Left hindlimb (tissue), 1 donor: Measurements from ENCODE around the gene CTNNA3.
A peak's percentile ranks its signal among the peaks of the same experiment; 100 is the strongest.

Experiments
- DNase-seq: peaks from one replicate; pipeline ENCODE4 v3.0.0-alpha.2; 2018

The CTNNA3 gene

GRCh38 chr10:66925896-66926715, 769.9 kb downstream of the CTNNA3 start, which contains the start of gene LRRTM3:
Gene LRRTM3, plus strand, starts transcription at chr10:66926036.
- peak; percentile 70 for DNase-seq

DNA sequence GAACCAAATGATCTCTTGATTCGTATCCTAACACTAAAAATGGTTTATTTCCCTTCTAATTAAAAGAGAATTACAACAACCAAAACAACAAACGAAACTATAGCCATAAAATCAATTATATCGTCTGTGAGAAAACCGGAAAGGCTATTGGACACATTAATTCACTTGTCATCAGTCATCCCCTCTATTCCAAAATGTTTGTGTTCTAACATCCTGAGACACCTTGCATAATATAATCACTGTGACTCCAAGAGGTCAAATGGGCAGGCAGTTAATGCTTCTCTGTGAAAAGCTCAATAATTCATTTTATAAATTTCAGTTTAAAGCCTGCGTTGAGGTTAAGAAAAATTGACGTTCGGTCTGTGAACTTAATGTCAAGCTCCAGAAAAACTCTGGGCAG, 770.6 kb downstream of the CTNNA3 start:
- no peak for DNase-seq

- DNase-seq: no peak
Observed at GRCh38 chr10:66924674-66925345, 771.2 kb downstream of the CTNNA3 start.

DNA sequence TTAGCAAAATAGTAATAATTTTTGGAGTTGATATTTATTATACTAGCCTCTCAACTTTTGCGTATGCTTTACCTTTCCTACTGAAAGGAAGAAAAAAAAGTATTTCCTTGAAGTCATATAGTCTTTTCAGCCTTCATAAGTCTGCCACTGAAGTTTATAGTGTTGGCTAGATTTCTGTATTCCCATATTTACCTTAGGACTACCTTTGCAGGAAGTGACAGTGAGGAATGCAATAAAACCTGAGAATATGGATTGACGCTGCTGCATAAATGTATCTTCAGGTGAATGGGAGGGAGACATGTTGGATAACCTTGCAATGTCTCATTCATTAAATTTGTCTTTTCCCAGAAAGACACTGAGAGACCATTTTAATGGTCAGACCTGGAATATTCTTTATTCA, 776.7 kb downstream of the CTNNA3 start:
- no peak for DNase-seq

DNA sequence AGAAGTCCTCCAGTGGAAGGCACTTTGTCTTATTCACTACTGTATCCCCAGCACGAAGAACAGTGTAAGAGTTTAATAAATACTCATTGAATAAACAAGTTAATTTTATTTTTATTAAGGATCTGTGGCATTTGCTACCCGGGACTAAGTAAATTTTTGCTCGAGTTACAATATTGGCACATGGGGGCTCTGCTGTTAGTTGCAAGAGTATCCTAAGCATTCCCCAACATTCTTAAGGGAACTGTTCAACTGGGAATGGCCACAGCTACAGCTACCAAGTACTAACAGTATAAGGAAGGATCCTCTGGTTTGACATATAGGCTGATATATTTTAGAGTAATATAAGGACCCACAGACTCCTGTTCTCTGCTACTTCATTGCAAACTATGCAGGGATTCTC, 778.9 kb downstream of the CTNNA3 start:
- DNase-seq: no peak

DNA sequence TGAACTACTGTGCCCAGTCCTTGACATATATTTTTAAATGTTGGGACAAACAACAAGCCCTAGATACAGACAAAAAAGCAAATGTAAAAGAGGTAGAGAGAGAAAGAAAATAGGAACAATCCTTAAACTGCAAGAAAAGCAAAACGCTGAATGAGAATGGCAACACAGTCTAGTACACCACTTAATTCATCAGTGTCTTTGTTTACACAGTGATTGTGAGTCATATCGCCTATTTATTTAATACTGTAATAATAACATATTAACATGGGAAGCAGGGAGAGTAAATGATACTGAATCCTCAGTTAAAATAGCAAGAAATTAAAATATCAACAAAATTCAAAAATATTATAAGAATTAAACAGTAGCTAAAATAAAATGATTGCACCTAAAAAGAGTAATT, 780.0 kb downstream of the CTNNA3 start:
- no peak for DNase-seq

GRCh38 chr10:66910671-66911070, 785.3 kb downstream of the CTNNA3 start:
- no peak for DNase-seq

DNA sequence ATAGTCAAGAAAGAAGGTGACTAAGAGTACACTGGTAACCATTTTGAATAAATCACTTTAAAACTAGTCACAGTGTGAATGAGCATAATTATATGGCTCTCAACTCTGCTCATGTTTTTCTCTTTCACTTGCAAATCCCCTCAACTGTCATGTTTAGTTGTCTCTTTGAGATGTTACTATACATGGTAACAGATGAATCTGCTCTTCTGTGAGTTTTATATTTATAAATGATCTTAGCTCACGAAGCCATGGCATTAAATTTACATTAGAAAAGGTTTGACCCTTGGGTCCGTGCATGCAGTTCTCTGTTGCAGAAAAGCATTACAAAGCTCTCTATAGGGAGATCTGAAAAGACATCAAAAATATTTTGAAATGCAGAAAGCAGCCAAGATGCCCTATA, 803.1 kb downstream of the CTNNA3 start:
- DNase-seq: no peak

DNA sequence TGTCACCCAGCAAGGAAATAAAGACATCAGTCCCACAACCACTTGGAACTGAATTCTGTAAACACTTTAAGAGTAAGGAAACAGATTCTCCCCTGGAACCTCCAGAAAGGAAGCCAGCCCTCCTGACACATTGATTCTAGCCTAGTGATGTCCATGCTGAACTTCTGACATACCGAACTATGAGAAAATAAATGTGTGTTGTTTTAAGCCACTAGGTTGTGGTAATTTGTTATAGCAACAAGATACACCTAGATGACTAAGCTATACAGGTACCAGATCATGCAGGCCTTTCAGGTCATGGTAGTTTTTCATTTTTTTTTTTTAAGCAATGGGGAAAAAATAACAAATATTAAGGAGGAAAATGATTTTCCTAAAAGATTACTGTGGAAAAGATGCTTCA, 807.8 kb downstream of the CTNNA3 start:
- no peak for DNase-seq

DNA sequence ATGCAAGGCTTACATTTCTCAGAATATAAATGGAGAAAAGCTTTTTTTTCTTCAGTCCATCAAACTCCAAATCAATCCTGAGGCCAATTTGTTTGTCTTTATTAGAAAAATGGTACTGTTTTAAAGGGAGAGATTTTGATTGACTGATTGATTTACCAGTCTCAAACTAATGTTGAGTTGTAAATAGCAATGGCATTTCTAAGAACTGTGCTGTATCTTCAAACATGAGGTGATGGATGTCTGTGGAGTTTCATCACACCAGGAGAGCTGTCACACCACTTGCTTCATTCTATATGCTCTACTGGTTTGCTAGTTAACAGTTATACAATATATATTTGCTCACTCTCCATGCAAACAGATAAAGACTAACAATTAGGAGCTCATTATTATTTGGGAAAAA, 809.1 kb downstream of the CTNNA3 start:
- DNase-seq: no peak

DNA sequence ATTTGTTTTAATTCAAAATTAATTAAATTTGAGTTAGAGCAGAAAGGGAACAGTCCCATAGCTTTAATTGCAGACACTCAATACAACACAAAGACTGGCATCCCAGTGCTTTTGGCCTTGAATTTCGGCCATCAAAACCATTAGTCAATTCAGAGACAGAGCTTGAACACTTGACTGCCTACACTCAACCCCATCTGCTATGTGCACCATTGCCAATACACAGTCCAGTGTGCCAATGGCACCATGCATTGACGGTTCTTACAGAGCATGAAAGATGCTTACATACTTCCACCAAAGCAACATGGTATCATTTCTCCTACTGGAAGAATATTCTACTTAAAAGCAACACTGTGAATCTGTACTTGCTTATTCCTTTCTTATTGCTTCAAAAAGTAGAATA, 813.7 kb downstream of the CTNNA3 start:
- DNase-seq: no peak

GRCh38 chr10:66881814-66882213, 814.2 kb downstream of the CTNNA3 start:
- no peak for DNase-seq

- no peak for DNase-seq
Observed at GRCh38 chr10:66880826-66881225, 815.2 kb downstream of the CTNNA3 start.

- DNase-seq: no peak
Observed at GRCh38 chr10:66880292-66880691, 815.7 kb downstream of the CTNNA3 start.

- DNase-seq: no peak
Observed at GRCh38 chr10:66877361-66877760, 818.6 kb downstream of the CTNNA3 start.

- DNase-seq: no peak
Observed at GRCh38 chr10:66869635-66870034, 826.4 kb downstream of the CTNNA3 start.

- DNase-seq: no peak
Observed at GRCh38 chr10:66862687-66863258, 833.2 kb downstream of the CTNNA3 start.

DNA sequence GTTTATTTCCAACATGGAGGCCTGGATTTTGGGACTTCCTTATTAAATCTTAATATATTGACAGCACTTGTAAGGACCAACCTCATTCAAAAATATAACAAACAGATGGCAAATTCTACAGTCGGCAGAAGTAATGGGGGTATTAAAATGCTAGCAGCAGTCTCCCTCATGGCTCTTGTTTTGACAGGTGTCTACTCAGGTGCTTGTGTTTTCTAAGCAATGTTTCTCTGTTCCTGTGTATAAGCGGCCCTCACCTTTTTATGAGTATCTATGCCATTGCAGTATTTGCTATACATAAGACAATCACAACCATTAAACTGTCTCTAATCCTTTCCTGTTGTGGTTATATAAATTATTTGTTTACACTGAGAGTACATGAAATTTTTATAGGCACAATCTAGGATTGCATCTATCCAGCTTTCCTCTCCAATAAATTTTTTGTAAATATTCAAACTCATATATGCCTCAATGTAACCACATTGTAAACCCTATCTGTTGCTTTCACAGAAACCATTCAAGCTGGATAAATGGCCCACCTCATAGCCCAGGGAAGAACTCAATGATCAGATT, 835.5 kb downstream of the CTNNA3 start:
- DNase-seq: no peak

GRCh38 chr10:66852811-66853210, 843.2 kb downstream of the CTNNA3 start:
- no peak for DNase-seq

GRCh38 chr10:66848856-66849255, 847.1 kb downstream of the CTNNA3 start:
- no peak for DNase-seq

GRCh38 chr10:66844176-66844942, 851.6 kb downstream of the CTNNA3 start:
- no peak for DNase-seq

GRCh38 chr10:66843396-66843795, 852.6 kb downstream of the CTNNA3 start:
- DNase-seq: no peak

- DNase-seq: no peak
Observed at GRCh38 chr10:66842867-66843266, 853.1 kb downstream of the CTNNA3 start.
